Vagina (tissue), 2 donors: Measurements from ENCODE around the gene AKR1C4.

Source experiments
- POLR2A ChIP-seq, 2 donors: fragments of 450-650 bp; IDR thresholded peaks; one replicate each; pipeline ENCODE4 v1.6.1; 2017; ENCODE audit warnings: antibody characterized with exemption in 2 of 2, mild to moderate bottlenecking in 2 of 2, moderate library complexity in 2 of 2
- TF ChIP-seq, protein P1 (sequence below), 3 experiments: fragments of 450-650 bp in 2 of 3; fragments of 200-600 bp in 1 of 3; sonication (generic) in 1 of 3; IDR thresholded peaks; one replicate each; pipeline ENCODE4 v1.5.1; 2017 to 2019; ENCODE audit warnings: antibody characterized with exemption in 3 of 3, mild to moderate bottlenecking in 2 of 3, moderate library complexity in 2 of 3

DNA sequence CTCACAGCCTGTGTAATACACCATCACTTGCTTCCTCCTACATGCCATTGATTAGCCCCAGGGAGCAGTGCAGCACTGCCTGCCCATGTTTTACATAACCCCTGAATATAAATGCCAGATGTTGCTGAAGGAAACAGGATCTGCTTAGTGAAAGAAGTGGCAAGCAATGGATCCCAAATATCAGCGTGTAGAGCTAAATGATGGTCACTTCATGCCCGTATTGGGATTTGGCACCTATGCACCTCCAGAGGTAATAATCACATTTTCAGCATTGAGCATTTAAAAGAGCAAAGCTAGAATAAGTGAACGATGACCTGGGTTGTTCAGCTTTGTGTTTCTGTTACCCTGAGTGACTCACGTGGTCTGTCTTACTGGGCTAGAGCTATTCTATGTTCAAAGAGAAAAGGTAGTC lies at the start of gene AKR1C4:
- TF ChIP-seq, protein P1, sequence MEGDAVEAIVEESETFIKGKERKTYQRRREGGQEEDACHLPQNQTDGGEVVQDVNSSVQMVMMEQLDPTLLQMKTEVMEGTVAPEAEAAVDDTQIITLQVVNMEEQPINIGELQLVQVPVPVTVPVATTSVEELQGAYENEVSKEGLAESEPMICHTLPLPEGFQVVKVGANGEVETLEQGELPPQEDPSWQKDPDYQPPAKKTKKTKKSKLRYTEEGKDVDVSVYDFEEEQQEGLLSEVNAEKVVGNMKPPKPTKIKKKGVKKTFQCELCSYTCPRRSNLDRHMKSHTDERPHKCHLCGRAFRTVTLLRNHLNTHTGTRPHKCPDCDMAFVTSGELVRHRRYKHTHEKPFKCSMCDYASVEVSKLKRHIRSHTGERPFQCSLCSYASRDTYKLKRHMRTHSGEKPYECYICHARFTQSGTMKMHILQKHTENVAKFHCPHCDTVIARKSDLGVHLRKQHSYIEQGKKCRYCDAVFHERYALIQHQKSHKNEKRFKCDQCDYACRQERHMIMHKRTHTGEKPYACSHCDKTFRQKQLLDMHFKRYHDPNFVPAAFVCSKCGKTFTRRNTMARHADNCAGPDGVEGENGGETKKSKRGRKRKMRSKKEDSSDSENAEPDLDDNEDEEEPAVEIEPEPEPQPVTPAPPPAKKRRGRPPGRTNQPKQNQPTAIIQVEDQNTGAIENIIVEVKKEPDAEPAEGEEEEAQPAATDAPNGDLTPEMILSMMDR (IDR thresholded peaks at IDR 0.05): no peak
- TF ChIP-seq POLR2A (IDR thresholded peaks at IDR 0.05): no peak
